Measurements from ENCODE around the gene IFT25.
"Not testable (repeated sequence)": the region's sequence is repeated elsewhere in the genome, so short reads cannot be mapped to it uniquely, and the experiment has no call there.

Gene IFT25

GRCh38 chr1:53891678-53892077 lies 53.8 kb downstream of the IFT25 start:
- no peak overlapping the region for H3K4me3 ChIP-seq (ENCODE audit: low read depth, low read length)
- no peaks in the 10 kb centered on the region for H3K9me3 ChIP-seq (ENCODE audit: control insufficient read depth, insufficient read depth, low read length)
- no peak overlapping the region for H3K9ac ChIP-seq (ENCODE audit: low read depth, low read length)
- H3K4me1 ChIP-seq (ENCODE audit: control insufficient read depth, insufficient read depth, low read length): no peaks in the 10 kb centered on the region
- H3K36me3 ChIP-seq (ENCODE audit: control insufficient read depth, insufficient read depth, low read length): no peaks in the 10 kb centered on the region
- no peaks in the 10 kb centered on the region for H3K27me3 ChIP-seq (ENCODE audit: control insufficient read depth, insufficient read depth, low read length)

GRCh38 chr1:53891018-53891417 lies 54.5 kb downstream of the IFT25 start:
- no peaks in the 10 kb centered on the region for H3K4me1 ChIP-seq (ENCODE audit: control insufficient read depth, insufficient read depth, low read length)
- H3K36me3 ChIP-seq (ENCODE audit: control insufficient read depth, insufficient read depth, low read length): peaks cover 1% of the 10 kb centered on the region
- H3K9ac ChIP-seq (ENCODE audit: low read depth, low read length): no peak overlapping the region
- no peaks in the 10 kb centered on the region for H3K27me3 ChIP-seq (ENCODE audit: control insufficient read depth, insufficient read depth, low read length)
- no peak overlapping the region for H3K4me3 ChIP-seq (ENCODE audit: low read depth, low read length)
- H3K9me3 ChIP-seq (ENCODE audit: control insufficient read depth, insufficient read depth, low read length): no peaks in the 10 kb centered on the region

GRCh38 chr1:53890522-53890941 lies 55.0 kb downstream of the IFT25 start:
- Histone ChIP-seq H3K9ac (ENCODE audit: low read depth, low read length) (no peak overlapping the region), H3K4me3 (ENCODE audit: low read depth, low read length) (no peak overlapping the region), H3K36me3 (ENCODE audit: control insufficient read depth, insufficient read depth, low read length) (peaks cover 3% of the 10 kb centered on the region), H3K4me1 (ENCODE audit: control insufficient read depth, insufficient read depth, low read length) (no peaks in the 10 kb centered on the region), H3K9me3 (ENCODE audit: control insufficient read depth, insufficient read depth, low read length) (no peaks in the 10 kb centered on the region), H3K27me3 (ENCODE audit: control insufficient read depth, insufficient read depth, low read length) (no peaks in the 10 kb centered on the region)

GRCh38 chr1:53889304-53890298 lies 55.9 kb downstream of the IFT25 start, which contains the start of gene YIPF1:
TSS of gene YIPF1 (minus strand) at chr1:53889797. CDS start at chr1:53888937, 860 bp downstream.
- Histone ChIP-seq H3K9me3 (ENCODE audit: control insufficient read depth, insufficient read depth, low read length) (no peaks in the 10 kb centered on the region), H3K36me3 (ENCODE audit: control insufficient read depth, insufficient read depth, low read length) (peaks cover 3% of the 10 kb centered on the region), H3K4me1 (ENCODE audit: control insufficient read depth, insufficient read depth, low read length) (no peaks in the 10 kb centered on the region), H3K9ac (ENCODE audit: low read depth, low read length) (peak within 1 kb of the TSS; percentile 39), H3K4me3 (ENCODE audit: low read depth, low read length) (peak within 1 kb of the TSS; percentile 95), H3K27me3 (ENCODE audit: control insufficient read depth, insufficient read depth, low read length) (no peaks in the 10 kb centered on the region)

- no peak overlapping the region for H3K4me3 ChIP-seq (ENCODE audit: low read depth, low read length)
- no peaks in the 10 kb centered on the region for H3K27me3 ChIP-seq (ENCODE audit: control insufficient read depth, insufficient read depth, low read length)
- no peaks in the 10 kb centered on the region for H3K4me1 ChIP-seq (ENCODE audit: control insufficient read depth, insufficient read depth, low read length)
- H3K36me3 ChIP-seq (ENCODE audit: control insufficient read depth, insufficient read depth, low read length): peaks cover 3% of the 10 kb centered on the region
- no peaks in the 10 kb centered on the region for H3K9me3 ChIP-seq (ENCODE audit: control insufficient read depth, insufficient read depth, low read length)
- H3K9ac ChIP-seq (ENCODE audit: low read depth, low read length): no peak overlapping the region
Observed at GRCh38 chr1:53888681-53889080, 56.8 kb downstream of the IFT25 start.

DNA sequence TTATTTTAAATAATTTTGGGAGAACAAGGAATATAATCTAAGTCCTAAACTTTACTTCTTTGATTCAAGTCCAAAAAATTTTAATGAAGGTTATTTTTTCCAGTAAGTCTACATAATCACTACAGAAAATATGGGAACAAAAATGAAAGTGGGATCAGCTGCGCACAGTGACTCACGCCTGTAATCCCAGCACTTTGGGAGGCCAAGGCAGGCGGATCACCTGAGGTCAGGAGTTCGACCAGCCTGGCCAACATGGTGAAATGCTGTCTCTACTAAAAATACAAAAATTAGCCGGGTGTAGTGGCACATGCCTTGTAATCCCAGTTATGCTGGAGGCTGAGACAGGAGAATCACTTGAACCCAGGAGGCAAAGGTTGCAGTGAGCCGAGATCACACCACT lies 61.9 kb downstream of the IFT25 start:
- not testable (repeated sequence) for H3K9ac ChIP-seq (ENCODE audit: low read depth, low read length); H3K4me1 ChIP-seq (ENCODE audit: control insufficient read depth, insufficient read depth, low read length); H3K4me3 ChIP-seq (ENCODE audit: low read depth, low read length); H3K36me3 ChIP-seq (ENCODE audit: control insufficient read depth, insufficient read depth, low read length); H3K27me3 ChIP-seq (ENCODE audit: control insufficient read depth, insufficient read depth, low read length); H3K9me3 ChIP-seq (ENCODE audit: control insufficient read depth, insufficient read depth, low read length)

DNA sequence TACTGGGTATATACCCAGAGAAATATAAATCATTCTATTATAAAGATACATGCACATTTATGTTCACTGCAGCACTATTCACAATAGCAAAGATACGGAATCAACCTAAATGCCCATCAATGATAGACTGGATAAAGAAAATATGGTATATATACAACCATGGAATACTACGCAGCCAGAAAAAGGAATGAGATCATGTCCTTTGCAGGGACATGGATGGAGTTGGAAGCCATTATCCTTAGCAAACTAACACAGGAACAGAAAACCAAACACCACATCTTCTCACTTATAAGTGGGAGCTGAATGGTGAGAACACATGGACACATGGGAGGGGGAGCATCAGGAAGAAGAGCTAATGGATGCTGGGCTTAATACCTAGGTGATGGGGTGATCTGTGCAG lies 63.6 kb downstream of the IFT25 start:
- H3K9me3 ChIP-seq (ENCODE audit: control insufficient read depth, insufficient read depth, low read length); H3K9ac ChIP-seq (ENCODE audit: low read depth, low read length); H3K27me3 ChIP-seq (ENCODE audit: control insufficient read depth, insufficient read depth, low read length); H3K4me3 ChIP-seq (ENCODE audit: low read depth, low read length); H3K4me1 ChIP-seq (ENCODE audit: control insufficient read depth, insufficient read depth, low read length); H3K36me3 ChIP-seq (ENCODE audit: control insufficient read depth, insufficient read depth, low read length): not testable (repeated sequence)

DNA sequence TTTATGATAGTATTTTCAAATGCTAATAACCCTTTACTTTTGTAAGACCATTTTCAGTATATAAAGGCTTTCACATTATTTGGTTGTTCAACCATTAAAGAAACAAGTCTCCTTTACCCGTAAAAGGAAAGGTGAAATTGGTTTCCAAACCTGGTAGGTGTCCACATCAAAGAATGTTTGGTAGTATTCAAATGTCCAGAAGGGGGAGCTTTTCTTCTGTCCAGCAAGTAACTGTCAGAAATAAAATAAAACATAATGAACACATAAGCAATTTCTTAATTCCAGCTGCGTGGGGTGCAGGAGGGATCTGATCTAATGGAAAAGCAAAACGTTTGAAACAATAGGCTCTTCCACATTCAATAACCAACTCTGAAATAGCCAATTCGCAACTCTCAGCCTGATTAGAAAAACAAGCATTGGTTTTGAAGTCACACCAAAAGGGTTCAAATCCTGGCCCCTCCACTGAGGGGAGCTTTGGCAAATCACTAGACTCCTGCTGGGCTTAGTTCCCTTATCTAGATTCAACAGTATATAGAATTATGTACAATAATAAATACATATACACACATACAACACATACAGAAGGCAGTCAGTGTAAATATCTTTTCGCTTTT lies 66.9 kb downstream of the IFT25 start:
- no peak overlapping the region for H3K4me3 ChIP-seq (ENCODE audit: low read depth, low read length)
- H3K9ac ChIP-seq (ENCODE audit: low read depth, low read length): no peak overlapping the region
- no peaks in the 10 kb centered on the region for H3K4me1 ChIP-seq (ENCODE audit: control insufficient read depth, insufficient read depth, low read length)
- H3K9me3 ChIP-seq (ENCODE audit: control insufficient read depth, insufficient read depth, low read length): no peaks in the 10 kb centered on the region
- no peaks in the 10 kb centered on the region for H3K36me3 ChIP-seq (ENCODE audit: control insufficient read depth, insufficient read depth, low read length)
- no peaks in the 10 kb centered on the region for H3K27me3 ChIP-seq (ENCODE audit: control insufficient read depth, insufficient read depth, low read length)

GRCh38 chr1:53875150-53875549 lies 70.3 kb downstream of the IFT25 start:
- not testable (repeated sequence) for H3K4me1 ChIP-seq (ENCODE audit: control insufficient read depth, insufficient read depth, low read length); H3K27me3 ChIP-seq (ENCODE audit: control insufficient read depth, insufficient read depth, low read length); H3K4me3 ChIP-seq (ENCODE audit: low read depth, low read length); H3K36me3 ChIP-seq (ENCODE audit: control insufficient read depth, insufficient read depth, low read length); H3K9ac ChIP-seq (ENCODE audit: low read depth, low read length); H3K9me3 ChIP-seq (ENCODE audit: control insufficient read depth, insufficient read depth, low read length)

GRCh38 chr1:53871773-53872484 lies 73.6 kb downstream of the IFT25 start:
- no peaks in the 10 kb centered on the region for H3K36me3 ChIP-seq (ENCODE audit: control insufficient read depth, insufficient read depth, low read length)
- H3K9me3 ChIP-seq (ENCODE audit: control insufficient read depth, insufficient read depth, low read length): no peaks in the 10 kb centered on the region
- no peaks in the 10 kb centered on the region for H3K27me3 ChIP-seq (ENCODE audit: control insufficient read depth, insufficient read depth, low read length)
- no peaks in the 10 kb centered on the region for H3K4me1 ChIP-seq (ENCODE audit: control insufficient read depth, insufficient read depth, low read length)
- H3K9ac ChIP-seq (ENCODE audit: low read depth, low read length): no peak overlapping the region
- H3K4me3 ChIP-seq (ENCODE audit: low read depth, low read length): no peak overlapping the region

Measured in iPS-15b (cell line).